ENCODE measurements around the gene NFE2L2.

The NFE2L2 gene

GRCh38 chr2:177306550-177306949, 42.0 kb upstream of the NFE2L2 start:
- Histone ChIP-seq H2BK15ac (replicated peaks; ENCODE audit: low read depth) (no peak overlapping the region), H4K8ac (ENCODE audit: low read depth, low read length) (no peak overlapping the region), H3K36me3 (ENCODE audit: control insufficient read depth, insufficient read depth, low read length) (no peaks in the 10 kb centered on the region), H3K79me2 (ENCODE audit: control insufficient read depth, insufficient read depth, low read length) (no peaks in the 10 kb centered on the region), H2AK5ac (ENCODE audit: low read length) (no peak overlapping the region), H3K56ac (ENCODE audit: low read length) (no peak overlapping the region), H3K27ac (ENCODE audit: low read depth, low read length) (no peak overlapping the region), H3K18ac (ENCODE audit: low read length) (no peak overlapping the region), H3K4me2 (ENCODE audit: low read length) (no peak overlapping the region), H4K5ac (ENCODE audit: low read length) (no peak overlapping the region), H3K4me3 (ENCODE audit: low read length) (no peak overlapping the region), H2BK5ac (ENCODE audit: low read length) (no peak overlapping the region), H3K9ac (ENCODE audit: low read length) (no peak overlapping the region), H3K23ac (ENCODE audit: low read length) (no peak overlapping the region), H3K79me1 (ENCODE audit: low read length) (no peaks in the 10 kb centered on the region), H2BK120ac (ENCODE audit: low read depth, low read length) (no peak overlapping the region), H3K27me3 (ENCODE audit: insufficient read depth, low read length, poor library complexity) (no peaks in the 10 kb centered on the region), H3K4ac (ENCODE audit: low read depth, low read length) (no peak overlapping the region), H3K4me1 (ENCODE audit: control insufficient read depth, low read depth, low read length) (no peaks in the 10 kb centered on the region)
- DNase-seq = no peak
- WGBS (ENCODE audit: extremely low coverage, insufficient coverage, low lambda C conversion rate) = no CpG with 5 or more reads among the region's 3 CpGs

- no peak overlapping the region for H4K5ac ChIP-seq (ENCODE audit: low read length)
- no peak overlapping the region for H3K4me3 ChIP-seq (ENCODE audit: low read length)
- no peak overlapping the region for H2AK5ac ChIP-seq (ENCODE audit: low read length)
- H3K79me1 ChIP-seq (ENCODE audit: low read length) = no peaks in the 10 kb centered on the region
- H3K9ac ChIP-seq (ENCODE audit: low read length) = no peak overlapping the region
- H3K79me2 ChIP-seq (ENCODE audit: control insufficient read depth, insufficient read depth, low read length) = no peaks in the 10 kb centered on the region
- no peaks in the 10 kb centered on the region for H3K4me1 ChIP-seq (ENCODE audit: control insufficient read depth, low read depth, low read length)
- no peak overlapping the region for H2BK15ac ChIP-seq (replicated peaks; ENCODE audit: low read depth)
- no peak overlapping the region for H3K23ac ChIP-seq (ENCODE audit: low read length)
- H4K8ac ChIP-seq (ENCODE audit: low read depth, low read length) = no peak overlapping the region
- no peak overlapping the region for H3K56ac ChIP-seq (ENCODE audit: low read length)
- no peak overlapping the region for H2BK5ac ChIP-seq (ENCODE audit: low read length)
- H3K27ac ChIP-seq (ENCODE audit: low read depth, low read length) = no peak overlapping the region
- H3K18ac ChIP-seq (ENCODE audit: low read length) = no peak overlapping the region
- no peak overlapping the region for H3K4me2 ChIP-seq (ENCODE audit: low read length)
- DNase-seq = no peak
- no peaks in the 10 kb centered on the region for H3K36me3 ChIP-seq (ENCODE audit: control insufficient read depth, insufficient read depth, low read length)
- H3K27me3 ChIP-seq (ENCODE audit: insufficient read depth, low read length, poor library complexity) = no peaks in the 10 kb centered on the region
- H2BK120ac ChIP-seq (ENCODE audit: low read depth, low read length) = no peak overlapping the region
- H3K4ac ChIP-seq (ENCODE audit: low read depth, low read length) = no peak overlapping the region
These were observed 39.4 kb upstream of the NFE2L2 start for GRCh38 chr2:177303939-177304338.

GRCh38 chr2:177302552-177302951, 38.0 kb upstream of the NFE2L2 start:
- no peak overlapping the region for H2AK5ac ChIP-seq (ENCODE audit: low read length)
- H2BK120ac ChIP-seq (ENCODE audit: low read depth, low read length) = no peak overlapping the region

GRCh38 chr2:177298191-177298590, 33.7 kb upstream of the NFE2L2 start:
- Histone ChIP-seq H2BK120ac (ENCODE audit: low read depth, low read length) (no peak overlapping the region), H3K27ac (ENCODE audit: low read depth, low read length) (no peak overlapping the region), H2AK5ac (ENCODE audit: low read length) (no peak overlapping the region), H3K27me3 (ENCODE audit: insufficient read depth, low read length, poor library complexity) (no peaks in the 10 kb centered on the region), H3K9ac (ENCODE audit: low read length) (no peak overlapping the region), H4K8ac (ENCODE audit: low read depth, low read length) (no peak overlapping the region), H2BK15ac (replicated peaks; ENCODE audit: low read depth) (no peak overlapping the region), H4K5ac (ENCODE audit: low read length) (no peak overlapping the region), H3K79me2 (ENCODE audit: control insufficient read depth, insufficient read depth, low read length) (no peaks in the 10 kb centered on the region), H3K36me3 (ENCODE audit: control insufficient read depth, insufficient read depth, low read length) (no peaks in the 10 kb centered on the region), H3K56ac (ENCODE audit: low read length) (no peak overlapping the region), H2BK5ac (ENCODE audit: low read length) (no peak overlapping the region), H3K4ac (ENCODE audit: low read depth, low read length) (no peak overlapping the region), H3K23ac (ENCODE audit: low read length) (no peak overlapping the region), H3K18ac (ENCODE audit: low read length) (no peak overlapping the region), H3K4me3 (ENCODE audit: low read length) (no peak overlapping the region), H3K79me1 (ENCODE audit: low read length) (no peaks in the 10 kb centered on the region), H3K4me1 (ENCODE audit: control insufficient read depth, low read depth, low read length) (no peaks in the 10 kb centered on the region), H3K4me2 (ENCODE audit: low read length) (no peak overlapping the region)
- no CpG with 5 or more reads among the region's 6 CpGs for whole genome bisulfite sequencing (ENCODE audit: extremely low coverage, insufficient coverage, low lambda C conversion rate)
- no peak for DNase-seq

More at GRCh38 chr2:177302552-177302951, 38.0 kb upstream of the NFE2L2 start:
- WGBS (ENCODE audit: extremely low coverage, insufficient coverage, low lambda C conversion rate) = no CpG with 5 or more reads among the region's 2 CpGs
- Histone ChIP-seq H3K4me1 (ENCODE audit: control insufficient read depth, low read depth, low read length) (no peaks in the 10 kb centered on the region), H3K27me3 (ENCODE audit: insufficient read depth, low read length, poor library complexity) (no peaks in the 10 kb centered on the region), H2BK15ac (replicated peaks; ENCODE audit: low read depth) (no peak overlapping the region), H3K18ac (ENCODE audit: low read length) (no peak overlapping the region), H3K79me2 (ENCODE audit: control insufficient read depth, insufficient read depth, low read length) (no peaks in the 10 kb centered on the region), H3K79me1 (ENCODE audit: low read length) (no peaks in the 10 kb centered on the region), H4K8ac (ENCODE audit: low read depth, low read length) (no peak overlapping the region), H3K27ac (ENCODE audit: low read depth, low read length) (no peak overlapping the region), H3K9ac (ENCODE audit: low read length) (no peak overlapping the region), H3K36me3 (ENCODE audit: control insufficient read depth, insufficient read depth, low read length) (no peaks in the 10 kb centered on the region), H3K4me3 (ENCODE audit: low read length) (no peak overlapping the region), H3K23ac (ENCODE audit: low read length) (no peak overlapping the region), H4K5ac (ENCODE audit: low read length) (no peak overlapping the region), H3K4me2 (ENCODE audit: low read length) (no peak overlapping the region), H3K56ac (ENCODE audit: low read length) (no peak overlapping the region), H3K4ac (ENCODE audit: low read depth, low read length) (no peak overlapping the region), H2BK5ac (ENCODE audit: low read length) (no peak overlapping the region)
- no peak for DNase-seq

GRCh38 chr2:177296040-177296439, 31.5 kb upstream of the NFE2L2 start:
- DNase-seq = no peak
- WGBS (ENCODE audit: extremely low coverage, insufficient coverage, low lambda C conversion rate) = 100% methylated on average over 1 of the region's 3 CpGs
- H2AK5ac ChIP-seq (ENCODE audit: low read length) = no peak overlapping the region
- H3K27me3 ChIP-seq (ENCODE audit: insufficient read depth, low read length, poor library complexity) = no peaks in the 10 kb centered on the region
- no peak overlapping the region for H3K56ac ChIP-seq (ENCODE audit: low read length)
- no peak overlapping the region for H3K4me2 ChIP-seq (ENCODE audit: low read length)
- no peak overlapping the region for H3K18ac ChIP-seq (ENCODE audit: low read length)
- no peak overlapping the region for H3K27ac ChIP-seq (ENCODE audit: low read depth, low read length)
- H2BK15ac ChIP-seq (replicated peaks; ENCODE audit: low read depth) = no peak overlapping the region
- H4K8ac ChIP-seq (ENCODE audit: low read depth, low read length) = no peak overlapping the region
- no peak overlapping the region for H2BK5ac ChIP-seq (ENCODE audit: low read length)
- H4K5ac ChIP-seq (ENCODE audit: low read length) = no peak overlapping the region
- H2BK120ac ChIP-seq (ENCODE audit: low read depth, low read length) = no peak overlapping the region
- H3K79me1 ChIP-seq (ENCODE audit: low read length) = no peaks in the 10 kb centered on the region
- no peaks in the 10 kb centered on the region for H3K79me2 ChIP-seq (ENCODE audit: control insufficient read depth, insufficient read depth, low read length)
- no peak overlapping the region for H3K4ac ChIP-seq (ENCODE audit: low read depth, low read length)
- no peak overlapping the region for H3K4me3 ChIP-seq (ENCODE audit: low read length)
- no peaks in the 10 kb centered on the region for H3K4me1 ChIP-seq (ENCODE audit: control insufficient read depth, low read depth, low read length)
- H3K36me3 ChIP-seq (ENCODE audit: control insufficient read depth, insufficient read depth, low read length) = no peaks in the 10 kb centered on the region
- H3K9ac ChIP-seq (ENCODE audit: low read length) = no peak overlapping the region
- no peak overlapping the region for H3K23ac ChIP-seq (ENCODE audit: low read length)

- no peak overlapping the region for H3K9ac ChIP-seq (ENCODE audit: low read length)
- no peak overlapping the region for H3K4ac ChIP-seq (ENCODE audit: low read depth, low read length)
- H3K4me1 ChIP-seq (ENCODE audit: control insufficient read depth, low read depth, low read length) = no peaks in the 10 kb centered on the region
- no peak overlapping the region for H3K27ac ChIP-seq (ENCODE audit: low read depth, low read length)
- DNase-seq = no peak
- no peaks in the 10 kb centered on the region for H3K79me2 ChIP-seq (ENCODE audit: control insufficient read depth, insufficient read depth, low read length)
- H3K4me2 ChIP-seq (ENCODE audit: low read length) = no peak overlapping the region
- no peak overlapping the region for H2BK120ac ChIP-seq (ENCODE audit: low read depth, low read length)
- no peak overlapping the region for H3K4me3 ChIP-seq (ENCODE audit: low read length)
- no peaks in the 10 kb centered on the region for H3K27me3 ChIP-seq (ENCODE audit: insufficient read depth, low read length, poor library complexity)
- H3K79me1 ChIP-seq (ENCODE audit: low read length) = no peaks in the 10 kb centered on the region
- no peak overlapping the region for H3K18ac ChIP-seq (ENCODE audit: low read length)
- no peak overlapping the region for H3K23ac ChIP-seq (ENCODE audit: low read length)
- H2BK15ac ChIP-seq (replicated peaks; ENCODE audit: low read depth) = no peak overlapping the region
- H2AK5ac ChIP-seq (ENCODE audit: low read length) = no peak overlapping the region
- no peak overlapping the region for H2BK5ac ChIP-seq (ENCODE audit: low read length)
- no peaks in the 10 kb centered on the region for H3K36me3 ChIP-seq (ENCODE audit: control insufficient read depth, insufficient read depth, low read length)
- H4K8ac ChIP-seq (ENCODE audit: low read depth, low read length) = no peak overlapping the region
- H3K56ac ChIP-seq (ENCODE audit: low read length) = no peak overlapping the region
- no CpG with 5 or more reads among the region's 3 CpGs for WGBS (ENCODE audit: extremely low coverage, insufficient coverage, low lambda C conversion rate)
- H4K5ac ChIP-seq (ENCODE audit: low read length) = no peak overlapping the region
These were observed 31.0 kb upstream of the NFE2L2 start for GRCh38 chr2:177295484-177295883.

Data from mesendoderm (in vitro differentiated cells).